Activated T-helper 1 cell treated with anti-CD3 and anti-CD28 coated beads, Interleukin-12 subunit alpha, Interleukin-12 subunit beta, Interleukin-2, Interleukin-4 antibody, amounts not matched to agents 30 ng/mL and 10 ng/mL and 1 ng/mL, durations not matched to agents 14 hours and 24 hours and 36 hours (primary cell): ENCODE measurements around the gene SLIT1. TPM values are rescaled to one million over a fixed set of nuclear protein-coding genes. Genes with fewer than 3 reads are reported as not detected.

Experiments used
- DNase-seq: peaks from one replicate; pipeline ENCODE4 v3.0.0; 2021; ENCODE audit warnings: low spot score
- H3K27ac Mint-ChIP-seq: one replicate; pipeline ENCODE4 v1.8.0; 2021; ENCODE audit warnings: mild to moderate bottlenecking, mixed read lengths
- H3K27me3 Mint-ChIP-seq: one replicate; pipeline ENCODE4 v1.8.0; 2022; ENCODE audit warnings: mild to moderate bottlenecking, moderate library complexity, mixed read lengths; ENCODE audit not compliant: insufficient read depth
- H3K36me3 Mint-ChIP-seq: one replicate; pipeline ENCODE4 v1.8.0; 2021; ENCODE audit warnings: low read depth, mixed read lengths
- H3K4me1 Mint-ChIP-seq: one replicate; pipeline ENCODE4 v1.8.0; 2021; ENCODE audit warnings: low read depth, mixed read lengths
- H3K4me3 Mint-ChIP-seq: one replicate; pipeline ENCODE4 v1.8.0; 2021; ENCODE audit warnings: mild to moderate bottlenecking, moderate library complexity, mixed read lengths
- H3K9me3 Mint-ChIP-seq: one replicate; pipeline ENCODE4 v1.8.0; 2021; ENCODE audit warnings: mixed read lengths
- intact Hi-C: fragments of 100-400 bp; cut with micrococcal nuclease; formaldehyde crosslinking; loops from one replicate; pipeline ENCODE4 v1.15.1; 2024
- total RNA-seq: library from RNA; stranded (reverse); gene quantifications from 2 replicates; pipeline ENCODE4 v1.2.3, GENCODE V29; 2022

The SLIT1 gene
- total RNA-seq, 1 donor from 2014 or later, result 0.08 TPM

GRCh38 chr10:97050205-97050745, 135.5 kb downstream of the SLIT1 start:
- intact Hi-C loops, result no loop called here
- Mint-ChIP-seq H3K27ac (no peak overlapping the region), H3K4me3 (no peak overlapping the region), H3K36me3 (no peaks in the 10 kb centered on the region), H3K27me3 (peaks cover 9% of the 10 kb centered on the region), H3K9me3 (peaks cover 8% of the 10 kb centered on the region), H3K4me1 (no peaks in the 10 kb centered on the region)
- no peak for DNase-seq

GRCh38 chr10:97049670-97050069, 136.1 kb downstream of the SLIT1 start:
- Mint-ChIP-seq H3K4me1 (no peaks in the 10 kb centered on the region), H3K9me3 (peaks cover 8% of the 10 kb centered on the region), H3K27ac (no peak overlapping the region), H3K36me3 (no peaks in the 10 kb centered on the region), H3K4me3 (no peak overlapping the region), H3K27me3 (peaks cover 9% of the 10 kb centered on the region)
- intact Hi-C loops, result no loop called here
- DNase-seq, result no peak

GRCh38 chr10:97048649-97049427, 136.9 kb downstream of the SLIT1 start:
- H3K27ac Mint-ChIP-seq, result no peak overlapping the region
- no peaks in the 10 kb centered on the region for H3K4me1 Mint-ChIP-seq
- H3K4me3 Mint-ChIP-seq, result no peak overlapping the region
- H3K9me3 Mint-ChIP-seq, result peaks cover 8% of the 10 kb centered on the region
- no peaks in the 10 kb centered on the region for H3K36me3 Mint-ChIP-seq
- intact Hi-C loops, result no loop called here
- no peak for DNase-seq
- peaks cover 9% of the 10 kb centered on the region for H3K27me3 Mint-ChIP-seq

GRCh38 chr10:97047788-97048187, 138.0 kb downstream of the SLIT1 start:
- no peak for DNase-seq
- intact Hi-C loops, result no loop called here
- H3K4me3 Mint-ChIP-seq, result no peak overlapping the region
- no peaks in the 10 kb centered on the region for H3K4me1 Mint-ChIP-seq
- H3K36me3 Mint-ChIP-seq, result no peaks in the 10 kb centered on the region
- peaks cover 8% of the 10 kb centered on the region for H3K9me3 Mint-ChIP-seq
- H3K27ac Mint-ChIP-seq, result no peak overlapping the region
- H3K27me3 Mint-ChIP-seq, result peaks cover 3% of the 10 kb centered on the region

GRCh38 chr10:97047083-97047736, 138.5 kb downstream of the SLIT1 start:
- Mint-ChIP-seq H3K4me3 (no peak overlapping the region), H3K4me1 (no peaks in the 10 kb centered on the region), H3K36me3 (no peaks in the 10 kb centered on the region), H3K27me3 (peaks cover 3% of the 10 kb centered on the region), H3K9me3 (peaks cover 8% of the 10 kb centered on the region), H3K27ac (no peak overlapping the region)
- DNase-seq, result no peak
- intact Hi-C loops, result no loop called here

GRCh38 chr10:97046456-97047082, 139.2 kb downstream of the SLIT1 start:
- Mint-ChIP-seq H3K4me3 (no peak overlapping the region), H3K9me3 (peaks cover 8% of the 10 kb centered on the region), H3K27me3 (peaks cover 3% of the 10 kb centered on the region), H3K27ac (no peak overlapping the region), H3K4me1 (no peaks in the 10 kb centered on the region), H3K36me3 (no peaks in the 10 kb centered on the region)
- intact Hi-C loops, result no loop called here
- no peak for DNase-seq

- intact Hi-C loops, result no loop called here
- Mint-ChIP-seq H3K36me3 (no peaks in the 10 kb centered on the region), H3K27me3 (no peaks in the 10 kb centered on the region), H3K4me3 (no peak overlapping the region), H3K4me1 (no peaks in the 10 kb centered on the region), H3K9me3 (no peaks in the 10 kb centered on the region), H3K27ac (no peak overlapping the region)
- DNase-seq, result no peak
Observed at GRCh38 chr10:97043563-97043855, 142.2 kb downstream of the SLIT1 start.

- H3K27ac Mint-ChIP-seq, result no peak overlapping the region
- no peaks in the 10 kb centered on the region for H3K27me3 Mint-ChIP-seq
- no peaks in the 10 kb centered on the region for H3K36me3 Mint-ChIP-seq
- no peak for DNase-seq
- no peaks in the 10 kb centered on the region for H3K9me3 Mint-ChIP-seq
- intact Hi-C loops, result no loop called here
- no peak overlapping the region for H3K4me3 Mint-ChIP-seq
- peaks cover 2% of the 10 kb centered on the region for H3K4me1 Mint-ChIP-seq
Observed at GRCh38 chr10:97042716-97043562, 142.8 kb downstream of the SLIT1 start.

- Mint-ChIP-seq H3K4me1 (peaks cover 10% of the 10 kb centered on the region), H3K9me3 (no peaks in the 10 kb centered on the region), H3K27me3 (no peaks in the 10 kb centered on the region), H3K27ac (no peak overlapping the region), H3K36me3 (no peaks in the 10 kb centered on the region), H3K4me3 (no peak overlapping the region)
- DNase-seq, result no peak
- intact Hi-C loops, result no loop called here
Observed at GRCh38 chr10:97042081-97042480, 143.7 kb downstream of the SLIT1 start.

GRCh38 chr10:97040706-97041105, 145.1 kb downstream of the SLIT1 start:
- Mint-ChIP-seq H3K4me3 (no peak overlapping the region), H3K27ac (no peak overlapping the region), H3K27me3 (peaks cover 2% of the 10 kb centered on the region), H3K9me3 (no peaks in the 10 kb centered on the region), H3K36me3 (no peaks in the 10 kb centered on the region), H3K4me1 (peaks cover 16% of the 10 kb centered on the region)
- intact Hi-C loops, result no loop called here
- DNase-seq, result no peak

GRCh38 chr10:97040248-97040584, 145.5 kb downstream of the SLIT1 start:
- Mint-ChIP-seq H3K27ac (no peak overlapping the region), H3K9me3 (no peaks in the 10 kb centered on the region), H3K4me1 (peaks cover 16% of the 10 kb centered on the region), H3K36me3 (no peaks in the 10 kb centered on the region), H3K27me3 (peaks cover 3% of the 10 kb centered on the region), H3K4me3 (no peak overlapping the region)
- intact Hi-C loops, result no loop called here
- no peak for DNase-seq

- H3K9me3 Mint-ChIP-seq, result no peaks in the 10 kb centered on the region
- DNase-seq, result no peak
- intact Hi-C loops, result no loop called here
- H3K36me3 Mint-ChIP-seq, result no peaks in the 10 kb centered on the region
- H3K27ac Mint-ChIP-seq, result no peak overlapping the region
- no peak overlapping the region for H3K4me3 Mint-ChIP-seq
- peaks cover 16% of the 10 kb centered on the region for H3K4me1 Mint-ChIP-seq
- H3K27me3 Mint-ChIP-seq, result peaks cover 5% of the 10 kb centered on the region
Observed at GRCh38 chr10:97039538-97040247, 146.1 kb downstream of the SLIT1 start.
